Fibroblast of mammary gland (primary cell): ENCODE measurements around the gene ARHGAP33.

Experiments
- DNase-seq: peaks from one replicate; pipeline ENCODE4 v3.0.0-alpha.2; 2010; ENCODE audit warnings: low read depth
- H3K4me3 ChIP-seq: 2 replicates; pipeline ENCODE4 v1.5.1; 2011; ENCODE audit warnings: low read depth, mild to moderate bottlenecking, low read length, moderate library complexity; ENCODE audit not compliant: control insufficient read depth
- CTCF ChIP-seq: conservative IDR thresholded peaks from 2 replicates; pipeline ENCODE4 v1.5.1; 2011; ENCODE audit warnings: low read depth, low read length, inconsistent platforms; ENCODE audit not compliant: control insufficient read depth, insufficient read depth

Gene ARHGAP33

GRCh38 chr19:35736913-35737886, 38.2 kb upstream of the ARHGAP33 start:
- DNase-seq, result no peak
- TF ChIP-seq CTCF, result no peak

GRCh38 chr19:35738021-35738886, 37.1 kb upstream of the ARHGAP33 start:
- no peak overlapping the region for H3K4me3 ChIP-seq
- TF ChIP-seq CTCF, result no peak
- no peak for DNase-seq

More at GRCh38 chr19:35736913-35737886, 38.2 kb upstream of the ARHGAP33 start:
- H3K4me3 ChIP-seq, result no peak overlapping the region

- DNase-seq, result peak; percentile 11
- no peak overlapping the region for H3K4me3 ChIP-seq
- no peak for TF ChIP-seq CTCF
Observed at GRCh38 chr19:35738887-35739229, 36.5 kb upstream of the ARHGAP33 start.

- H3K4me3 ChIP-seq, result peak overlapping the region; percentile 65
- no peak for DNase-seq
- no peak for TF ChIP-seq CTCF
Observed at GRCh38 chr19:35739275-35740107, 35.9 kb upstream of the ARHGAP33 start.

- no peak for DNase-seq
- H3K4me3 ChIP-seq, result peak overlapping the region; percentile 65
- TF ChIP-seq CTCF, result no peak
Observed at GRCh38 chr19:35740108-35740422, 35.3 kb upstream of the ARHGAP33 start.
